ENCODE measurements around the gene COQ2. TPM values are rescaled to one million over a fixed set of nuclear protein-coding genes. Genes with fewer than 3 reads are reported as not detected.
A peak's percentile ranks its signal among the peaks of the same experiment; 100 is the strongest.

COQ2 gene
- total RNA-seq, 1 experiment from 2014 or later: 23.8 TPM

GRCh38 chr4:83250687-83251446 is 33.7 kb downstream of the COQ2 start:
- H3F3A ChIP-seq (ENCODE audit: low read length, unreplicated experiment): no peaks in the 10 kb centered on the region
- H3K4me2 ChIP-seq (ENCODE audit: low read length): no peak overlapping the region
- no peaks in the 10 kb centered on the region for H3K79me2 ChIP-seq (ENCODE audit: low read length)
- no peaks in the 10 kb centered on the region for H3K9me2 ChIP-seq (replicated peaks; ENCODE audit: low read length)
- no peak overlapping the region for H3K4me3 ChIP-seq (ENCODE audit: low read length)
- no peaks in the 10 kb centered on the region for H4K20me1 ChIP-seq (ENCODE audit: low read length)
- TF ChIP-seq EZH2 (IDR thresholded peaks at IDR 0.05; ENCODE audit: low read length, unreplicated experiment): no peak
- no peaks in the 10 kb centered on the region for H3K9me3 ChIP-seq (ENCODE audit: low read length)
- intact Hi-C loops (cut with micrococcal nuclease): no loop called here
- no peak overlapping the region for H3K27ac ChIP-seq (ENCODE audit: low read length)
- peaks cover 2% of the 10 kb centered on the region; the same call in 1 of the 2 replicates for H3K36me3 ChIP-seq (ENCODE audit: low read depth, low read length)
- DNase-seq: no peak
- H2AFZ ChIP-seq (ENCODE audit: low read length): no peak overlapping the region
- no peak for ATAC-seq
- H3K4me1 ChIP-seq (ENCODE audit: insufficient read depth, low read length): peaks cover 23% of the 10 kb centered on the region
- no TSS peak for BruUV-seq (replicated peaks)
- no peaks in the 10 kb centered on the region for H3K27me3 ChIP-seq (ENCODE audit: low read length)
- H3K9ac ChIP-seq (ENCODE audit: low read length): no peak overlapping the region
- ChIA-PET CTCF (no interaction called here), POLR2A (ENCODE audit: unreplicated experiment) (interaction anchor here (0.6 kb wide), 2 partner anchors 12 to 359 kb away, joined by 3 read pairs; no protein-coding TSS in a partner anchor)

- ChIA-PET POLR2A (ENCODE audit: unreplicated experiment) (no interaction called here), CTCF (no interaction called here)
- ATAC-seq: peak; percentile 93
These were observed 36.1 kb downstream of the COQ2 start for GRCh38 chr4:83248486-83248885.

More at GRCh38 chr4:83248486-83248885, 36.1 kb downstream of the COQ2 start:
- H2AFZ ChIP-seq (ENCODE audit: low read length): no peak overlapping the region
- DNase-seq: peak; percentile 91
- H3K27me3 ChIP-seq (ENCODE audit: low read length): no peaks in the 10 kb centered on the region
- peak overlapping the region; percentile 12; the same call in 1 of the 2 replicates for H3K9ac ChIP-seq (ENCODE audit: low read length)
- no peaks in the 10 kb centered on the region for H4K20me1 ChIP-seq (ENCODE audit: low read length)
- TF ChIP-seq EZH2 (IDR thresholded peaks at IDR 0.05; ENCODE audit: low read length, unreplicated experiment) (no peak), CTCF (conservative IDR thresholded peaks at IDR 0.05; ENCODE audit: low read depth, low read length) (no peak), EZH2phosphoT487 (IDR thresholded peaks at IDR 0.05; ENCODE audit: borderline replicate concordance, low read length) (no peak)
- no peaks in the 10 kb centered on the region for H3K9me2 ChIP-seq (replicated peaks; ENCODE audit: low read length)
- H3K4me1 ChIP-seq (ENCODE audit: insufficient read depth, low read length): peaks cover 18% of the 10 kb centered on the region
- no peaks in the 10 kb centered on the region for H3K79me2 ChIP-seq (ENCODE audit: low read length)
- H3K4me2 ChIP-seq (ENCODE audit: low read length): peak overlapping the region; percentile 48
- intact Hi-C loops (cut with micrococcal nuclease): no loop called here
- peaks cover 2% of the 10 kb centered on the region; the same call in 1 of the 2 replicates for H3K36me3 ChIP-seq (ENCODE audit: low read depth, low read length)
- BruUV-seq (replicated peaks): no TSS peak
- no peaks in the 10 kb centered on the region for H3F3A ChIP-seq (ENCODE audit: low read length, unreplicated experiment)
- no peaks in the 10 kb centered on the region for H3K9me3 ChIP-seq (ENCODE audit: low read length)
- no peak overlapping the region for H3K4me3 ChIP-seq (ENCODE audit: low read length)
- H3K27ac ChIP-seq (ENCODE audit: low read length): peak overlapping the region; percentile 70
